NB4 (cell line): Measurements from ENCODE around the gene PFN3.
"Not testable (repeated sequence)": the region's sequence is repeated elsewhere in the genome, so short reads cannot be mapped to it uniquely, and the experiment has no call there.

Experiments
- DNase-seq: peaks from one replicate; pipeline ENCODE4 v3.0.0; 2010; ENCODE audit warnings: low read depth
- H3K4me3 ChIP-seq: one replicate; pipeline ENCODE4 v1.5.1; 2011; ENCODE audit warnings: mild to moderate bottlenecking, low read depth, low read length, moderate library complexity
- MYC ChIP-seq: IDR thresholded peaks from 2 replicates; pipeline ENCODE4 v1.6.1; 2011; ENCODE audit warnings: low read depth, low read length
- POLR2A ChIP-seq: IDR thresholded peaks from 2 replicates; pipeline ENCODE4 v1.6.1; 2011; ENCODE audit warnings: mild to moderate bottlenecking; ENCODE audit not compliant: insufficient read length; ENCODE audit errors: extremely low read depth
- TF ChIP-seq, protein P1 (sequence below): IDR thresholded peaks from one replicate; pipeline ENCODE4 v1.5.1; 2012; ENCODE audit warnings: low read depth, low read length
- TF ChIP-seq, protein P2 (sequence below): IDR thresholded peaks from 2 replicates; pipeline ENCODE4 v1.6.1; 2011; ENCODE audit warnings: low read depth, low read length

Gene PFN3

DNA sequence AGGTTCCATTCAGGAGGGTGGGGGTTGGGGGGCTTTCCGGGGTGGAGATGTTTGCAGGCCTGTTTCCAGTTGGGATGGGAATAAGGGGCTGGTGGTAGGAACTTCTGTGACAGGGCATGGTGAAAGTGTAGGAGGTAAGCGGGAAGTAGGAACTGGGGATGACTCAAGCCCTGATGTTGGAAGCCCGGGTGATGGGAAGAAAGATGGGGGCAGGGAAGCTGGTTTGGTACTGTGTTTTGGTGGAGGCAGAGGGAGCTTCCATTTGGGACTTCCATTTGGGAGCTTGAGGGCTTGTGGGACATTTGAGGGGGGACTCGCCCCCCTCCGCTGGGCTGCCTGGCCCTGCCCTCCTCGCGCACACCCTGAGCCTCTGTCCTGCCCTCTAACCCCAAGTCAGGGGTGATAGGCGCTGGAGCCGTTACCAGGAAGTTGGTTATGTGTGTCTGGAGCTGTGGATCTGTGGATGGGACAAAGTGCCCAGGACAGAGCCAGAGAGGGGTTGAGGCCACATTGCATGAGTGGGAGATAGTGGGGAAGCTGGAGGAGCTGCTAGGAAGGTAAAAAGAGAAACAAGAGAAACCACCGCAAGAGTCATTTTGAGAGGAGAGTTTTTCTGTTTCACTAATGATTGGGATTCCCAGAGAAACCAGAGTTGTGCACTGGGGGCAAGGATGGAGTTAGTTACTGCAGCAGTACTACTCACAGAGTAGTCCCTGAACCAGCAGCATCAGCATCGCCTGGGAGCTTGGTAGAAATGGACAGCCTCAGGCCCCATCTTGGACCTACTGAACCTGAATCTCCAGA is 36.1 kb downstream of the PFN3 start:
- DNase-seq: no peak
- TF ChIP-seq POLR2A: no peak
- TF ChIP-seq MYC: no peak
- H3K4me3 ChIP-seq: no peak overlapping the region

DNA sequence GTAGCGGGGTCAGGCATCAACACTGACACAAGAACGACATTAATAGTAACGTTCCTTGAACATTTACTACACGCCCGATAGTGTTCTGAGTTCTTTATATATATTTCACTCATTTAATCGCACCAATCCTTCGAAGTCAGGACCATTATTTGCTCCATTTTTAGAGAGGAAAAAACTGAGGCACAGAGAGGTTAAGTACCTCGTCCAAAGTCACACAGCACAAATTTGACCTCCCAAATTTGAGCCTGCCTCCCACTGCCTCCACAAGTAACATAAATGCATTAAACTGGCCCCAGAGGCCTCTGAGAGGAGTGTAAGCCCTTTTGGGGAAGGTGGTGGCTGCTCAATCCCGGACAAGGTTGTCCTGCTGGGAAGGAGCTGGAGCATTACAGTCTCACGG is 36.9 kb downstream of the PFN3 start:
- TF ChIP-seq, protein P1, sequence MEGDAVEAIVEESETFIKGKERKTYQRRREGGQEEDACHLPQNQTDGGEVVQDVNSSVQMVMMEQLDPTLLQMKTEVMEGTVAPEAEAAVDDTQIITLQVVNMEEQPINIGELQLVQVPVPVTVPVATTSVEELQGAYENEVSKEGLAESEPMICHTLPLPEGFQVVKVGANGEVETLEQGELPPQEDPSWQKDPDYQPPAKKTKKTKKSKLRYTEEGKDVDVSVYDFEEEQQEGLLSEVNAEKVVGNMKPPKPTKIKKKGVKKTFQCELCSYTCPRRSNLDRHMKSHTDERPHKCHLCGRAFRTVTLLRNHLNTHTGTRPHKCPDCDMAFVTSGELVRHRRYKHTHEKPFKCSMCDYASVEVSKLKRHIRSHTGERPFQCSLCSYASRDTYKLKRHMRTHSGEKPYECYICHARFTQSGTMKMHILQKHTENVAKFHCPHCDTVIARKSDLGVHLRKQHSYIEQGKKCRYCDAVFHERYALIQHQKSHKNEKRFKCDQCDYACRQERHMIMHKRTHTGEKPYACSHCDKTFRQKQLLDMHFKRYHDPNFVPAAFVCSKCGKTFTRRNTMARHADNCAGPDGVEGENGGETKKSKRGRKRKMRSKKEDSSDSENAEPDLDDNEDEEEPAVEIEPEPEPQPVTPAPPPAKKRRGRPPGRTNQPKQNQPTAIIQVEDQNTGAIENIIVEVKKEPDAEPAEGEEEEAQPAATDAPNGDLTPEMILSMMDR: no peak
- no peak overlapping the region for H3K4me3 ChIP-seq
- no peak for DNase-seq

DNA sequence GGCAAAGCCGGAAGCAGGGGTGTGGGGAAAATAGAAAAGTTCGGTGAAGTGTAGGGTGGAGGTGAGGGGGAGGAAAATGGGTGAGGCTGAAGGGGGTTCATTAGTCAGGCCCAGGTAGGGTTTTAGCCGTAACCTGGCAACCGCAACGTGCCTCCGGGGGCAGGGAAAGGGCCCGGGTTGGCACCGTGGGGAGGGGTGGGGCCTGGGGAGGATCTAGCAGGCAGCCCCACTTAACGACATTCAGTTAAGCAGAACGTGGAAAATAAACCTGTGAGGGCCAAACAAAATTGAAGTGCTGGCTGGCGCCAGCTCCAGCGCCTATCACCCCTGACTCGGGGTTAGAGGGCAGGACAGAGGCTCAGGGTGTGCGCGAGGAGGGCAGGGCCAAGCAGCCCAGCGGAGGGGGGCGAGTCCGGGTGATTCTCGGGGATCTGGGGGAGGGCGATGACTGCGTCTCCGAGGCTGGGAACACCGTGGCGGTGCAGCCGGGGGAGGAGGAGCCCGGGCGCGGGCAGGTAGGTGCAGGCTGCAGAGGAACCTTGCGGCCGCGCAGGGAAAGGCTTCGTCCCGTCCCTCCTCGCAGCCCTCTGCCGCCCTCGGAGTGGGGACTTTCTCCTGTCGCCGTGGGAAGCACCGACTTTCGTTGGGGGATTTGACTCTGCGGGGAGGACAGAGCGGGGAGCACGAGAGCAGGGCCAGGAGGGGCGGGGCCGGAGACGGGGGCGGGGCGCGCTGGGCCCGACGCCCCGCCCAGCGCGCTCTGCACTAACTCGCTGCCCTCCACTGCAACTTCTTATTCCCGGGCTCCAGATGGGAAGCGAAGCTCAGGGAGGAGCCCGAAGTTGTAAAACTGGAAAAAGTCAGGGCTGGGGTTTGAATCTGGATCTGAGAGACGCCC is 37.6 kb downstream of the PFN3 start:
- TF ChIP-seq, protein P1: no peak
- TF ChIP-seq, protein P2, sequence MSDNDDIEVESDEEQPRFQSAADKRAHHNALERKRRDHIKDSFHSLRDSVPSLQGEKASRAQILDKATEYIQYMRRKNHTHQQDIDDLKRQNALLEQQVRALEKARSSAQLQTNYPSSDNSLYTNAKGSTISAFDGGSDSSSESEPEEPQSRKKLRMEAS: no peak
- TF ChIP-seq POLR2A: no peak
- no peak for TF ChIP-seq MYC
- H3K4me3 ChIP-seq: no peak overlapping the region
- DNase-seq: peak; percentile 38

- TF ChIP-seq MYC: no peak
- TF ChIP-seq POLR2A: no peak
- TF ChIP-seq, protein P1: no peak
- TF ChIP-seq, protein P2: no peak
- no peak overlapping the region for H3K4me3 ChIP-seq
- no peak for DNase-seq
Observed at GRCh38 chr5:177362292-177362609, 38.2 kb downstream of the PFN3 start.

- H3K4me3 ChIP-seq: no peak overlapping the region
- DNase-seq: peak; percentile 59
- TF ChIP-seq MYC (no peak), POLR2A (no peak)
- TF ChIP-seq, protein P1: no peak
- TF ChIP-seq, protein P2: no peak
Observed at GRCh38 chr5:177361418-177362291, 38.8 kb downstream of the PFN3 start.

DNA sequence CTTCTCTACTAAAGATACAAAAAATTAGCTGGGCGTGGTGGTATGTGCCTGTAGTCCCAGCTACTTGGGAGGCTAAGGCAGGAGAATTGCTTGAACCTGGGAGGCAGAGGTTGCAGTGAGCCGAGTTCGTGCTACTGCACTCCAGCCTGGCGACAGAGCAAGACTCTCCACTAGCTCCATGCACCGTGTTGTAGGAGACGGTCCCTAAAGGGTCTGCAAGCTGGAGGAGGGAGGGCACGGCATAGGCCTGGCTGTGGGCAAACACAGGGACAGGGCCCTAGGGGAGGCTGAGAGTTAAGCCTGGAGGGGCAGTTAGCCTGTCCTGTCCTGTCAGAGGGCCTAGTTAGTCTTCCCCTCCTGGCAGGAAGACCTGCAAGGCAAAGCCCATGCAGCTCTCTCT is 39.7 kb downstream of the PFN3 start:
- not testable (repeated sequence) for H3K4me3 ChIP-seq, DNase-seq
